GM19395 (cell line): ENCODE results near the gene DCP2.
A peak's percentile ranks its signal among the peaks of the same experiment; 100 is the strongest.
"Not testable (repeated sequence)": the region's sequence is repeated elsewhere in the genome, so short reads cannot be mapped to it uniquely, and the experiment has no call there.

Experiments used
- ATAC-seq: cut with Tn5 transposase; IDR thresholded peaks from one replicate; pipeline ENCODE4 v1.9.1; 2021; ENCODE audit warnings: mild to moderate bottlenecking, moderate library complexity; ENCODE audit not compliant: unreplicated experiment

The DCP2 gene

GRCh38 chr5:112976432-112977309 lies at the start of gene DCP2:
Gene DCP2 (plus strand): TSS chr5:112976798. CDS start chr5:112976934, 136 bp downstream.
- ATAC-seq, result peak; percentile 97

DNA sequence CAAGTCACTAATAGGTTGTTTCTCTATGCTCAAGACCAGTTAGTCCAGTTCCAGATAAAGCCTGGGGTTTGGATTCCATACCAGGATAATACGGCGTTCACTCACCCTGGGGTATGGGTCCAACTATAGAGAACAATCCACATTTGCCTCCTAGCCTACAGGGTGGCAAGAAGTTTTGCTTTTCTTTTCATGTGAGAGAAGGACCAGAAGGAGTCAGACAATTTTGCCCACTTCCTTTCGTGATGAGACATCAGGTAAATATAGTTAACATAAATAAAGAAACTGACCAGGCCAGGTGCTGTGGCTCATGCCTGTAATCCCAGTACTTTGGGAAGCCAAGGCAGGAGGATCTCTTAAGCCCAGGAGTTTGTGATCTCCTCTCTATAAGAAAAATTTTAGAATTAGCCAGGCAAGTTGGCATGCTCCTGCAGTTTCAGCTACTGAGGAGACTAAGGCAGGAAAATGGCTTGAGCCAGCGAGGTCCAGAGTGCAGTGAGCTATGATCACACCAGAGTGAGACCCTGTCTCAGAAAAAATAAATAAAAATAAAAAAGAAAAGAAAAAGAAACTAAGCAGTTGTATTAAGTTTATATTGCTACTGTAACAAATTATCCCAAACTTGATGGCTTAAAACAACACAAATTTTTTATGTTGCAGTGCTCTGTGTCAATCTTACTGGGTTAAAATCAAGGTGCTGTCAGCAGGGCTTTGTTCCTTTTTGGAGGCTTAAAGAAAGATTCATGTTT lies 47.1 kb upstream of the DCP2 start:
- peak; percentile 70 for ATAC-seq

- peak; percentile 55 for ATAC-seq
These were observed 46.6 kb upstream of the DCP2 start for GRCh38 chr5:112930082-112930344.

DNA sequence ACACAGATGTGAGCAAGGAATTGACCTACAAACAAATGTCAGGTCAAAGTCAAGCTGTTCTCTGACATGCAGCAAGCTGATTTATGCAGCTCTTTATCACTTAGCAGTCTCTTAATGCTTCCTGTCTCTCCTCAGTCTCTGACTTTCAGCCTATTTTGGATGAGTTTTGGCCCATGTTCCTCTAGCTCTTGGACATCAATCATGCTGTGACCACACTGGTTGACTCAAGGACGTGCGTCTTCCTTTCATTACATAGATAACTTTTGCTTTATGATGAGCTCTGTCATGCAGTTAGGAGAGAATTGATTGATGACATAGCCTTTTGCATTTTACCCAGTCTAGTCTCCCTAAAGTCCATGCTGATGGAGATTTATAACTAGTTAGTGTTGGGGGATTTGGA lies 45.1 kb upstream of the DCP2 start:
- ATAC-seq, result no peak

- ATAC-seq, result no peak
These were observed 43.5 kb upstream of the DCP2 start for GRCh38 chr5:112933105-112933504.

GRCh38 chr5:112933651-112934365 lies 42.8 kb upstream of the DCP2 start:
- no peak for ATAC-seq

DNA sequence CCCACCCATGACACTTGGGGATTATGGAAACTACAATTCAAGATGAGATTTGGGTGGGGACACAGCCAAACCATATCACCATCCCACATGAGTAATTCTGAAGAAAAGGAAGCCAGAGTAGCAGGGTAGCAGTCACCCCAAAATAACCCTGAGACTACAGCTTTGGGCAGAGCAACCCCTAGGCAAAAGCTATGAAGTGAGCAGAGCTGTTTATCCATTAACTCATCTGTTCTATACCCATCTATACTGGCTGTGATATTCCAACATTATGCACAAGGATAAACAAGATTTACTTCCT lies 42.3 kb upstream of the DCP2 start:
- no peak for ATAC-seq

DNA sequence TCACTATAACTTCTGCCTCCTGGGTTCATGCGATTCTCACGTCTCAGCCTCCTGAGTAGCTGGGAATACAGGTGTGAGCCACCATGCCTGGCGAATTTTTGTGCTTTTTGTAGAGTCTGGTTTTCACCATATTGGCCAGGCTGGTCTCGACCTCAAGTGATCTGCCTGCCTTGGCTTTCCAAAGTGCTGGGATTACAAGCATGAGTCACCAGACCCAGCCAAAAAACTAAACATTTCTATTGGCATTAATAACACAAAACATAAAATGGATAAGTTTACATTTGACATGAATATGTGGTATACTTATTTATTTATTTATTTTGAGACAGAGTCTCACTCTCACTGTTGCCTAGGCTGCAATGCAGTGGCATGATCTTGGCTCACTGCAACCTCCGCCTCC lies 40.9 kb upstream of the DCP2 start:
- no peak for ATAC-seq

- no peak for ATAC-seq
These were observed 38.3 kb upstream of the DCP2 start for GRCh38 chr5:112938286-112938685.

DNA sequence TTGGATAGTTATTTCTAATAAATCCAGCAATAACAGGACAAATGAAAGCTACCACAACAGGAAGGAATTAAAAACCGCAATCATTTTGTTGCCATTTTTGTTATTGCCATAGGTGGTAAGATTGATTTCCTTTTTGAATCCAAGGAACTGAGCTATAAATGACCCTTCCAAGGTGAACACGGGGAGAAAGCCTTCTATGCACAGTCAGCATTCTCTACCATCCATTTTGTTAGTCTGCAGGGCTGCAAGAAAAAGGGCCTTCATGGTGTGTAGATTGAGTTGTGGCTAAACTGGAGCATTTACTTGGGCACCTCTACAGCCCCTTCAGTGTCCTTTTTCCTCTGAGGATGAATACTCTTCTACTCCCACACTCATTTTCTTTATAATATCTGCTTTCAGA lies 35.9 kb upstream of the DCP2 start:
- ATAC-seq, result no peak

GRCh38 chr5:112948458-112948857 lies 28.1 kb upstream of the DCP2 start:
- no peak for ATAC-seq

DNA sequence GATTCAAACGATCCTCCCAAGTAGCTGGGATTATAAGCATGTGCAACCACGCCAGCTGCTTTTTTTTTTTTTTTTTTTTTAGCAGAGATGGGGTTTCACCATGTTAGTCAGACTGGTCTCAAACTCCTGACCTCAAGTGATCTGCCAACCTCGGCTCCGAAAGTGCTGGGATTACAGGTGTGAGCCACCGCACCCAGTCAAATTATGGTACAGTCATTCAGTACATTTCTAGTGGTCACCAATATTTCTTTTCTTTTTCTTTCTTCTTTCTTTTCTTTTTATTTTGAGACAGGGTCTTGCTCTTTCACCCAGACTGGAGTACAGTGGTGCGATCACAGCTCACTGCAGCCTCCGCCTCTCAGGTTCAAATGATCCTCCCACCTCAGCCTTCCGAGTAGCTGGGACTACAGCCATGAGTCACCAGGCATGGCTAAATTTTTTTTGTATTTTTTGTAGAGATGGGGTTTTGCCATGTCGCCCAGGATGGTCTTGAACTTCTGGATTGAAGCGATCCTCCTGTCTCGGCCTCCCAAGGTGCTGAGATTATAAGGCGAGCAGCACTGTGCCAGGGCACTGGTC lies 25.4 kb upstream of the DCP2 start:
- peak; percentile 93 for ATAC-seq

GRCh38 chr5:112956606-112957005 lies 20.0 kb upstream of the DCP2 start:
- no peak for ATAC-seq

DNA sequence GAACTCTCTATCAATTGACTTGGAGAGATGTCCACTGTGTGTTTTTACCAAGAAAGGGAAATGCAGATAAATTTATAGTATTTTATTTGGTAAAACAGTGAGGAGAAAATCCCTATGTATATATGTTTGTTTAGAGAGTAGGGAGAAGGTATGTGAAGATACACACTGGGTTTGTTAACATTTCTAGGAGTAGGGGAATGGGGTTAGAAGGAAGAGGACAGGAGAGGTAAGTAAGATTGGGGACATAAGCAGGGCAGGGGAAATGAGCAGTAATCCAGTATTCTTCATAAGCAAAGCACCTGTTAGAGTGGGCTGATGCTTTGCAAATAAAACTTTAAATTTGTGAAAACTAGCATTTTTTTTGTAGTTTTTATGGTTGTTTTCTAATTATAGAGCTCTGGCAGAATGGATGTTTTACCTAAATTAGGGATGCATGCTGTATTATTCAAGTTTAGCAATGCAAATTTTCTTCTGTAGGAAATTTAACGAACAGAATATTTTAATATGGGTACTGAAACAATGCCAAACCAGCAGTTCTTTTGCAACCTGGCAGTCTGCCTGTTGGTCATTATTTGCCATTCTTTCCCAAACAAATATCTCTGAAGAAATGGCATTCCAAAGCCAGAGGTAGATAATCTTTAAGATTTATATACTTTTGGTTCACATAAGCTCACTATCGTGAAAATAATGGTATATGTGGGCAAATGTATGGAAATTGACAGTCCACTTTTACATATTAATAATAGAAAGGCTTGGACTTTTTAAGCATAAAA lies 19.4 kb upstream of the DCP2 start:
- no peak for ATAC-seq

DNA sequence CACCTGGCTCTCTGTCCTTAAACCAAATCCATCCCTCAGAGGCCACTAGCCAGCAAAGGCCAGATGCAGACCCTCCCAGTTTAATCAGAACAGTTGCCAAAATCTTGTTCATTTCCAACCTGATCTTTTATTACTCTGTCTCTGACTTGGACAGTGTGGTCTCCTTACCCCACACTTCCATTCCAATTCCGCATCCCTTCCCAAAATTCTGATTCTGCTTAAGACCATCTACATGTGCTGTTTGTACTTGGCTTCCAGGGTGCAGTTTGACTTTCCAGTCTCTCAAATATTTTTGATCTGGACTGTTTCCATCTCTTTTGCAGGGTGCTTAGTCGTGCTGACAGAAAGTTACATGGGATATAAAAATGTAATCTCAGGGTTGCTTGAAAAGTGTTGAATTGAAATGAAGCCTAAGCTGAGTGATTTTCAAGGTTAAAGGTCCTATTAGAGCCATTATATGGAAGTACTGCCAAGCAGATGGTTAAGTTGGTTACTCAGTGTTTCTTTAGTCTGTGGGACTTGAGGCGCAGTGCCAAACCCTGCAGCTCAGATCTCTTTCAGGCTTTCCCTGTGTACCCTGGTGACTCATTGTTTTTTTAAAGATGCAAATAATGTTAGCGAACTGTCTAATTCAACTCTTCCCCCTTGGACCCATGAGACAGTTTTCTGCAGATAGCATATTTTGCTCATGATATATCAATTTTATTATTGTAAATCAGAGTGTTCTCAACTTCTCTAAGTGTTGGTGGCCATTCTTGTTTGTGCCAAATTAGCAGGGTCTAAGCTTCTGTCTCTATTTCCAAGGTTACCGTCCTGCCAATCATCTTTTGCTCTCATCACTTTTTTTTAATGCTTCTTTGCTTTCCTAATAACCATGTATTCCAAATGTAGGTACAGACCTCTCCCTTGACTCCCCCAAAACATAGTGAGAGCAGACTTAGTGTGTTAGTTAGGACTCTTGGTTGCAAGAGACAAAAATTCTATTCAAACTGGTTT lies 18.2 kb upstream of the DCP2 start:
- ATAC-seq, result peak; percentile 84

DNA sequence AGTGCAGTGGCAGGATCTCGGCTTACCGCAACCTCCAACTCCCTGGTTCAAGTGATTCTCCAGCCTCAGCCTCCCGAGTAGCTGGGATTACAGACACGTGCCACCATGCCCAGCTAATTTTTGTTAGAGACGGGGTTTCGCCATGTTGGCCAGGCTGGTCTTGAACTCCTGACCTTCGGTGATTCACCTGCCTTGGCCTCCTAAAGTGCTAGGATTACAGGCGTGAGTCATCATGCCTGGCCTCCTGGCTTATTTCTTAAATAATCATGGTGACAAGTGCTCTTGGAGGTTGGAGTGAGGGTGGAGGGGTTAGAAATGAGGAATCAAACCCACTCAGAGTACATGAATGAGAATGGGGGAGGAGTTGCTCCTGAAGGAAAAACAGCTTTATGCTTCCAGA lies 16.7 kb upstream of the DCP2 start:
- not testable (repeated sequence) for ATAC-seq

DNA sequence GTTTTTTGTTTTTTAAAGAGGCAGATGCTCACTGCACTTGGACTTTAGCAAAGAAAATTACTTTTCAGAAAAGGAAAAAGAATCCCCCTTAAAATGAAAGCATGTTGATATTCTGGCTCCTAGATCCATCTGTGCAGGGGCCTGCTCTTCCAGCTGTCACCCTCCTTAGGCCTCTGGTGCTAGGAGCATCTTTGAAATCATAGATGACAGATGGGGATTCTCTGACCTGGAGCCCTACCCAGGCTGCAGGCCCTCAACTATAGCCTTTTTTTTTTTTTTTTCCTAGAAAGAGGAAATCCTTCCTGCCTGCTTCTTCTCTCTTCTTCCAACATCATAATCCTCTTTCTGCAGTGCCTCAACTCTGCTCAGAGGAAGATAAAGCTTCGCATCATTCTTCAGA lies 16.3 kb upstream of the DCP2 start:
- ATAC-seq, result no peak

- ATAC-seq, result no peak
These were observed 15.6 kb upstream of the DCP2 start for GRCh38 chr5:112960863-112961504.

- not testable (repeated sequence) for ATAC-seq
These were observed 13.2 kb upstream of the DCP2 start for GRCh38 chr5:112963374-112963733.
